Ovary (tissue), 9 donors: ENCODE results near the gene FBP1. TPM values are rescaled to one million over a fixed set of nuclear protein-coding genes. Genes with fewer than 3 reads are reported as not detected.

Experiments
- DNase-seq, 5 donors: peaks; one replicate each; pipeline ENCODE4 v3.0.0-alpha.2; 2019 to 2020
- H3K27ac ChIP-seq, 2 donors: fragments of 200-600 bp; one replicate each; pipeline versions ENCODE4 v1.5.1 to v1.8.0; 2019 to 2022
- H3K27me3 ChIP-seq: fragments of 200-600 bp; one replicate; pipeline ENCODE4 v1.8.0; 2022
- H3K36me3 ChIP-seq: fragments of 200-600 bp; sonication (generic); one replicate; pipeline ENCODE4 v1.5.1; 2019
- H3K4me1 ChIP-seq: one replicate; pipeline ENCODE4 v1.8.1; 2013; ENCODE audit warnings: mild to moderate bottlenecking, moderate library complexity; ENCODE audit not compliant: insufficient read depth
- H3K4me3 ChIP-seq: fragments of 200-600 bp; sonication (generic); one replicate; pipeline ENCODE4 v1.5.1; 2017
- H3K9me3 ChIP-seq, 2 donors: fragments of 200-600 bp in 1 of 2; sonication (generic) in 1 of 2; one replicate each; pipeline versions ENCODE4 v1.5.1 to v1.8.1; 2013 to 2019; ENCODE audit warnings: mild to moderate bottlenecking in 1 of 2, moderate library complexity in 1 of 2
- EP300 ChIP-seq: sonication (generic); formaldehyde crosslinking; IDR thresholded peaks from one replicate; pipeline ENCODE4 v1.6.1; 2017; ENCODE audit warnings: antibody characterized with exemption
- POLR2A ChIP-seq: fragments of 450-650 bp; IDR thresholded peaks from one replicate; pipeline ENCODE4 v1.6.1; 2017; ENCODE audit warnings: antibody characterized with exemption, mild to moderate bottlenecking, moderate library complexity
- WGBS, 3 donors: extraction: QIAGEN DNeasy Blood & Tissue Kit in 1 of 3; methylation state at CpG; one replicate each; pipeline versions ENCODE4 v1.1.5 to v1.1.7; 2013 to 2017; 5-methylcytosine and 5-hydroxymethylcytosine counted together
- intact Hi-C, 4 donors: fragments of 100-400 bp; cut with DNase I; formaldehyde crosslinking; loops; one replicate each; pipeline versions ENCODE4 v1.11.0 to v1.15.1; 2022 to 2023
- polyA plus RNA-seq, 2 donors: library from polyadenylated mRNA; stranded (reverse); fragments of 200-250 nt in 1 of 2; fragments of 350-450 nt in 1 of 2; fragmentation: Illumina TruSeq in 1 of 2; extraction: RNeasy Lipid Tissue Mini Kit (QIAGEN cat#74804) in 1 of 2; gene quantifications; one replicate each; pipeline ENCODE4 v1.2.3, GENCODE V29; 2013 to 2014
- total RNA-seq, 7 donors: library from RNA; depleted of rRNA in 2 of 7; stranded (reverse); fragments of >200 nt in 2 of 7; fragmentation: NEBNext Ultra II Directional in 3 of 7; extraction: Animal tissue kit (Norgen Biotek cat#: 25700) in 3 of 7; gene quantifications; one replicate each; pipeline versions ENCODE4 v1.1.0 to v1.2.4, GENCODE V29; 2016 to 2023
- TF ChIP-seq, protein P1 (sequence below), 3 donors: fragments of 450-650 bp in 2 of 3; fragments of 200-600 bp in 1 of 3; IDR thresholded peaks; one replicate each; pipeline versions ENCODE4 v1.5.1 to v1.8.0; 2016 to 2022; ENCODE audit warnings: antibody characterized with exemption in 3 of 3, mild to moderate bottlenecking in 1 of 3
- donor health status: DM: no; HTN: no; CAD: no; lungs with moderate emphysema.
- donor health status: DM: no; HTN: no; CAD: no.
- donor health status: Bipolar disorder and iron deficiency.
- donor health status: DM: yes; HTN: yes; CAD: no.
- donor health status: DM: no; HTN: no; CAD: no.
- donor health status: DM: yes; HTN: yes; CAD: no.

FBP1 gene
- total and polyA plus RNA-seq, 9 donors = 0.30 to 16.9 (median 2.9) TPM

DNA sequence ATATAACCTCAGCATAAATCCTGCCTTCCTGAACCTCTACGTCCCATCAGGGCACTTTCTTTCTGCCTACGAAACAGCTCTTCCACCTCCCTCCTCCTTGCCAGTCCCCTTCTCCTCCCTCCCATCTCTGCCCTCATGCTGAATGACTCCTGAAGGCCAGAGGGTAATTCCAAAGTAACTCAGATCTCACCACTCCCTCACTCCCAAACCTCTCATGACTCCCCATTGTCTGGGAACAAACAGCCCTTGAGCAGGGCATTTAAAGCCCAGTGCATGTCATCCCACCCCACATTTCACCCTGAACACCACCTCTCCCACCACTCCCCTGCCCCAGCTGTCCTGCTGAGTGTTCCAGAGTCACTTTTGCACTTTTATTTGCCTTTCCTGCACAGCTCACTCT, 8.9 kb upstream of the FBP1 start:
- WGBS, 3 donors = 85 to 95% (median 92%) methylated on average over 2 of the region's 2 CpGs
- Histone ChIP-seq H3K4me3 (no peak overlapping the region), H3K27ac (no peak overlapping the region), H3K4me1 (no peaks in the 10 kb centered on the region), H3K36me3 (no peaks in the 10 kb centered on the region), H3K27me3 (no peaks in the 10 kb centered on the region), H3K9me3 (no peaks in the 10 kb centered on the region)
- no peak for DNase-seq
- intact Hi-C loops = no loop called here
- TF ChIP-seq, protein P1, sequence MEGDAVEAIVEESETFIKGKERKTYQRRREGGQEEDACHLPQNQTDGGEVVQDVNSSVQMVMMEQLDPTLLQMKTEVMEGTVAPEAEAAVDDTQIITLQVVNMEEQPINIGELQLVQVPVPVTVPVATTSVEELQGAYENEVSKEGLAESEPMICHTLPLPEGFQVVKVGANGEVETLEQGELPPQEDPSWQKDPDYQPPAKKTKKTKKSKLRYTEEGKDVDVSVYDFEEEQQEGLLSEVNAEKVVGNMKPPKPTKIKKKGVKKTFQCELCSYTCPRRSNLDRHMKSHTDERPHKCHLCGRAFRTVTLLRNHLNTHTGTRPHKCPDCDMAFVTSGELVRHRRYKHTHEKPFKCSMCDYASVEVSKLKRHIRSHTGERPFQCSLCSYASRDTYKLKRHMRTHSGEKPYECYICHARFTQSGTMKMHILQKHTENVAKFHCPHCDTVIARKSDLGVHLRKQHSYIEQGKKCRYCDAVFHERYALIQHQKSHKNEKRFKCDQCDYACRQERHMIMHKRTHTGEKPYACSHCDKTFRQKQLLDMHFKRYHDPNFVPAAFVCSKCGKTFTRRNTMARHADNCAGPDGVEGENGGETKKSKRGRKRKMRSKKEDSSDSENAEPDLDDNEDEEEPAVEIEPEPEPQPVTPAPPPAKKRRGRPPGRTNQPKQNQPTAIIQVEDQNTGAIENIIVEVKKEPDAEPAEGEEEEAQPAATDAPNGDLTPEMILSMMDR (IDR thresholded peaks at IDR 0.05) = no peak

DNA sequence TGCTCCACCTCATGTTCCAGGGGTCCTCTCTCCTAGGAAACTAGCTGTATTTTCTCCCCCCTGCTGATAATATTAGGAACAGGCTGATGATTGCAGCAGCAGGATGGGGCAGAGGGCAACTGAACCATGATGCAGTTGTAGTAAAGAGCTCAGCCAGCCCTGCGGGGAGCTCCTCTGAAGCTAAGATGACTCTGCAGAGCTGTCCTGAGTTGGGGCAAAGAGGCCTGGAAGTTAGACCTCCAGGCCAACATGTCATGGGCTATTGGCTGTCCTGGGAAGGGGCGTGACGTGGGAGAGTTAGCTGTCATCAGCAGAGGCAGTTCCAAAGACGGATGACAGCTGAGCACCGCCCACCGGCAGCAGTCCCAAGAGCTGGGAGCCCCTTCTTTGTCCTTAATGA, 6.6 kb upstream of the FBP1 start:
- Histone ChIP-seq H3K4me3 (no peak overlapping the region), H3K4me1 (no peaks in the 10 kb centered on the region), H3K9me3 (no peaks in the 10 kb centered on the region), H3K27me3 (no peaks in the 10 kb centered on the region), H3K36me3 (no peaks in the 10 kb centered on the region), H3K27ac (no peak overlapping the region)
- DNase-seq = no peak
- 70 to 74% (median 73%) methylated on average over 6 of the region's 6 CpGs for WGBS, 3 donors
- intact Hi-C loops = no loop called here
- TF ChIP-seq, protein P1 (IDR thresholded peaks at IDR 0.05) = no peak
- no peak for TF ChIP-seq EP300
- TF ChIP-seq POLR2A = no peak

- H3K27me3 ChIP-seq = no peaks in the 10 kb centered on the region
- H3K36me3 ChIP-seq = no peaks in the 10 kb centered on the region
- 78 to 82% (median 81%) methylated on average over 5 of the region's 5 CpGs for WGBS, 3 donors
- H3K4me3 ChIP-seq = no peak overlapping the region
- H3K9me3 ChIP-seq = no peaks in the 10 kb centered on the region
- DNase-seq = no peak
- no peak for TF ChIP-seq POLR2A
- TF ChIP-seq, protein P1 (IDR thresholded peaks at IDR 0.05) = no peak
- TF ChIP-seq EP300 = no peak
- intact Hi-C loops = no loop called here
- no peaks in the 10 kb centered on the region for H3K4me1 ChIP-seq
- no peak overlapping the region for H3K27ac ChIP-seq
These were observed 5.2 kb upstream of the FBP1 start for GRCh38 chr9:94644543-94644942.

DNA sequence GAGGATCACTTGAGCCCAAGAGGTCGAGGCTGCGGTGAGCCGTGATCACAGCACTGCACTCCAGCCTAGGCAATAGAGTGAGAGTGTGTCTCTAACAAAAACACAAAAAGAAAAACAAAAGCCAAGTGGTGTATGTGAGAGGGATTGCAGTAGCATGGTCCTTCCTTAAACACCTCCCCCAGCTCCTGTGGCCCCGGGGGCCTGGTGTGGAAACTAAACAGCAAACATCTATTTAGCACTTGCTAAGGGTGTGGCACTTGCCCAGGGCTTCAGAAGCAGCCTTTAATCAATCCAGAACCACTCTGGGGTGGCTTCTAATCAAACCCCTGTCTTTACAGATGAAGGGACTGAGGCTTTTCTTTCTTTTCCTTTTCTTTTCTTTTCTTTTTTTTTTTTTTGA, 4.4 kb upstream of the FBP1 start:
- no peak for DNase-seq

More for the DNA sequence above, 4.4 kb upstream of the FBP1 start:
- no peaks in the 10 kb centered on the region for H3K36me3 ChIP-seq
- no peak overlapping the region for H3K27ac ChIP-seq
- H3K4me3 ChIP-seq = no peak overlapping the region
- H3K27me3 ChIP-seq = no peaks in the 10 kb centered on the region
- peaks cover 5% of the 10 kb centered on the region for H3K4me1 ChIP-seq
- H3K9me3 ChIP-seq = no peaks in the 10 kb centered on the region
- intact Hi-C loops = no loop called here
- 80 to 84% (median 81%) methylated on average over 4 of the region's 4 CpGs for WGBS, 3 donors
- no peak for TF ChIP-seq POLR2A
- TF ChIP-seq, protein P1 (IDR thresholded peaks at IDR 0.05) = no peak
- TF ChIP-seq EP300 = no peak
